Smooth muscle cell (in vitro differentiated cells): Measurements from ENCODE around the gene MUC3A. TPM values are rescaled to one million over a fixed set of nuclear protein-coding genes. Genes with fewer than 3 reads are reported as not detected.
"Not testable (repeated sequence)": the region's sequence is repeated elsewhere in the genome, so short reads cannot be mapped to it uniquely, and the experiment has no call there.

Experiments
- DNase-seq: peaks from one replicate; lab custom pipeline; 2025; ENCODE audit not compliant: unreplicated experiment; lab: John Stamatoyannopoulos, UW
- H2AFZ ChIP-seq: fragments of 200-600 bp; sonication (generic); 2 replicates; pipeline ENCODE4 v1.6.0; 2016; ENCODE audit warnings: antibody characterized with exemption, low read depth, mild to moderate bottlenecking
- H3F3A ChIP-seq: fragments of 200-600 bp; sonication (generic); 2 replicates; pipeline ENCODE4 v1.6.0; 2017; ENCODE audit warnings: antibody characterized with exemption, low read depth
- H3K27ac ChIP-seq: fragments of 200-600 bp; sonication (generic); 2 replicates; pipeline ENCODE4 v1.5.1; 2016; ENCODE audit warnings: low read depth, mild to moderate bottlenecking
- H3K27me3 ChIP-seq: fragments of 200-600 bp; sonication (generic); 2 replicates; pipeline ENCODE4 v1.6.1; 2016; ENCODE audit warnings: low read depth, mild to moderate bottlenecking
- H3K36me3 ChIP-seq: fragments of 200-600 bp; sonication (generic); 2 replicates; pipeline ENCODE4 v1.5.1; 2016; ENCODE audit warnings: low read depth
- H3K4me1 ChIP-seq: fragments of 200-600 bp; sonication (generic); 2 replicates; pipeline ENCODE4 v1.5.1; 2016; ENCODE audit warnings: low read depth
- H3K4me2 ChIP-seq: fragments of 200-600 bp; sonication (generic); 2 replicates; pipeline ENCODE4 v1.6.0; 2016; ENCODE audit warnings: mild to moderate bottlenecking
- H3K4me3 ChIP-seq: fragments of 200-600 bp; sonication (generic); 2 replicates; pipeline ENCODE4 v1.5.1; 2016; ENCODE audit warnings: mild to moderate bottlenecking
- H3K79me2 ChIP-seq: fragments of 200-600 bp; sonication (generic); 2 replicates; pipeline ENCODE4 v1.6.0; 2016; ENCODE audit warnings: low read depth, mild to moderate bottlenecking
- H3K9ac ChIP-seq: fragments of 200-600 bp; sonication (generic); 2 replicates; pipeline ENCODE4 v1.6.0; 2016; ENCODE audit warnings: low read depth
- H3K9me3 ChIP-seq: fragments of 200-600 bp; sonication (generic); replicated peaks from 2 replicates; pipeline ENCODE4 v1.5.1; 2016; ENCODE audit warnings: low read depth
- H4K20me1 ChIP-seq: fragments of 200-600 bp; sonication (generic); 2 replicates; pipeline ENCODE4 v1.6.0; 2016; ENCODE audit warnings: low read depth
- WGBS: methylation state at CpG from one replicate; pipeline ENCODE4 v1.1.7; 2016; ENCODE audit warnings: low lambda C conversion rate; 5-methylcytosine and 5-hydroxymethylcytosine counted together
- polyA plus RNA-seq: library from polyadenylated mRNA; unstranded; fragments of >200 nt; fragmentation: Nextera tagmentation; extraction: Ambion mirVana; gene quantifications from 2 replicates; pipeline ENCODE4 v1.2.1, GENCODE V29; 2016
- total RNA-seq: library from RNA; depleted of rRNA; stranded (reverse); fragments of >200 nt; gene quantifications from 2 replicates; pipeline ENCODE4 v1.2.3, GENCODE V29; 2014
- TF ChIP-seq, protein P1 (sequence below): fragments of 200-600 bp; sonication (generic); IDR thresholded peaks from 2 replicates; pipeline ENCODE4 v1.5.1; 2017; ENCODE audit warnings: borderline replicate concordance, mild to moderate bottlenecking, antibody characterized with exemption; ENCODE audit not compliant: insufficient read depth, poor library complexity, severe bottlenecking

The MUC3A gene
- total and polyA plus RNA-seq, 2 experiments from 2014 or later, result not detected

DNA sequence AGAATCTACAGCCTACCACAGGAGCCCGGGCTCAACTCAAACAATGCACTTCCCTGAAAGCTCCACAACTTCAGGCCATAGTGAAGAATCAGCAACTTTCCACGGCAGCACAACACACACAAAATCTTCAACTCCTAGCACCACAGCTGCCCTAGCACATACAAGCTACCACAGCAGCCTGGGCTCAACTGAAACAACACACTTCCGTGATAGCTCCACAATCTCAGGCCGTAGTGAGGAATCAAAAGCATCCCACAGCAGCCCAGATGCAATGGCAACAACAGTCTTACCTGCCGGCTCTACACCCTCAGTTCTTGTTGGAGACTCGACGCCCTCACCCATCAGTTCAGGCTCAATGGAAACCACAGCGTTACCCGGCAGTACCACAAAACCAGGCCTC lies 42.3 kb downstream of the MUC3A start:
- 96% methylated on average over 9 of the region's 9 CpGs for WGBS

DNA sequence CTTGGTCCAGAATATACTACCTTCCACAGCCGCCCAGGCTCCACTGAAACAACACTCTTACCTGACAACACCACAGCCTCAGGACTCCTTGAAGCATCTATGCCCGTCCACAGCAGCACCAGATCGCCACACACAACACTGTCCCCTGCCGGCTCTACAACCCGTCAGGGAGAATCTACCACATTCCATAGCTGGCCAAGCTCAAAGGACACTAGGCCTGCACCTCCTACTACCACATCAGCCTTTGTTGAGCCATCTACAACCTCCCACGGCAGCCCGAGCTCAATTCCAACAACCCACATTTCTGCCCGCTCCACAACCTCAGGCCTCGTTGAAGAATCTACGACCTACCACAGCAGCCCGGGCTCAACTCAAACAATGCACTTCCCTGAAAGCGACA lies 42.9 kb downstream of the MUC3A start:
- not testable (repeated sequence) for H3K4me1 ChIP-seq, H3F3A ChIP-seq, H3K4me3 ChIP-seq, H3K4me2 ChIP-seq, H3K79me2 ChIP-seq, H3K9me3 ChIP-seq, H3K36me3 ChIP-seq, H2AFZ ChIP-seq, H3K27me3 ChIP-seq, DNase-seq, H4K20me1 ChIP-seq, H3K27ac ChIP-seq, H3K9ac ChIP-seq
- WGBS, result 90% methylated on average over 12 of the region's 12 CpGs

More for the DNA sequence above, 42.3 kb downstream of the MUC3A start:
- H3K36me3 ChIP-seq, result no peaks in the 10 kb centered on the region
- no peak overlapping the region for H3K9ac ChIP-seq
- H3K4me2 ChIP-seq, result no peak overlapping the region
- no peak overlapping the region for H3K27ac ChIP-seq
- no peaks in the 10 kb centered on the region for H4K20me1 ChIP-seq
- H3K4me1 ChIP-seq, result no peaks in the 10 kb centered on the region
- no peaks in the 10 kb centered on the region for H3F3A ChIP-seq
- H3K4me3 ChIP-seq, result no peak overlapping the region
- TF ChIP-seq, protein P1, sequence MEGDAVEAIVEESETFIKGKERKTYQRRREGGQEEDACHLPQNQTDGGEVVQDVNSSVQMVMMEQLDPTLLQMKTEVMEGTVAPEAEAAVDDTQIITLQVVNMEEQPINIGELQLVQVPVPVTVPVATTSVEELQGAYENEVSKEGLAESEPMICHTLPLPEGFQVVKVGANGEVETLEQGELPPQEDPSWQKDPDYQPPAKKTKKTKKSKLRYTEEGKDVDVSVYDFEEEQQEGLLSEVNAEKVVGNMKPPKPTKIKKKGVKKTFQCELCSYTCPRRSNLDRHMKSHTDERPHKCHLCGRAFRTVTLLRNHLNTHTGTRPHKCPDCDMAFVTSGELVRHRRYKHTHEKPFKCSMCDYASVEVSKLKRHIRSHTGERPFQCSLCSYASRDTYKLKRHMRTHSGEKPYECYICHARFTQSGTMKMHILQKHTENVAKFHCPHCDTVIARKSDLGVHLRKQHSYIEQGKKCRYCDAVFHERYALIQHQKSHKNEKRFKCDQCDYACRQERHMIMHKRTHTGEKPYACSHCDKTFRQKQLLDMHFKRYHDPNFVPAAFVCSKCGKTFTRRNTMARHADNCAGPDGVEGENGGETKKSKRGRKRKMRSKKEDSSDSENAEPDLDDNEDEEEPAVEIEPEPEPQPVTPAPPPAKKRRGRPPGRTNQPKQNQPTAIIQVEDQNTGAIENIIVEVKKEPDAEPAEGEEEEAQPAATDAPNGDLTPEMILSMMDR, result no peak
- no peak for DNase-seq
- H2AFZ ChIP-seq, result no peak overlapping the region
- no peaks in the 10 kb centered on the region for H3K9me3 ChIP-seq
- no peaks in the 10 kb centered on the region for H3K27me3 ChIP-seq
- no peaks in the 10 kb centered on the region for H3K79me2 ChIP-seq

DNA sequence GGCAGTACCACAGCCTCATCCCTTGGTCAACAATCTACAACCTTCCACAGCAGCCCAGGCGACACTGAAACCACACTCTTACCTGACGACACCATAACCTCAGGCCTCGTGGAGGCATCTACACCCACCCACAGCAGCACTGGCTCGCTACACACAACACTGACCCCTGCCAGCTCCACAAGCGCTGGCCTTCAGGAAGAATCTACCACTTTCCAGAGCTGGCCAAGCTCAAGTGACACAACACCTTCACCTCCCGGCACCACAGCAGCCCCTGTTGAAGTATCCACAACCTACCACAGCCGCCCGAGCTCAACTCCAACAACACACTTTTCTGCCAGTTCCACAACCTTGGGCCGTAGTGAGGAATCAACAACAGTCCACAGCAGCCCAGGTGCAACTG lies 45.3 kb downstream of the MUC3A start:
- not testable (repeated sequence) for H3F3A ChIP-seq, H3K36me3 ChIP-seq, H3K4me1 ChIP-seq, H3K4me3 ChIP-seq, H4K20me1 ChIP-seq, DNase-seq, H2AFZ ChIP-seq, H3K27ac ChIP-seq, H3K9ac ChIP-seq, H3K4me2 ChIP-seq, H3K79me2 ChIP-seq, H3K9me3 ChIP-seq, H3K27me3 ChIP-seq
- no CpG with 5 or more reads among the region's 9 CpGs for WGBS

DNA sequence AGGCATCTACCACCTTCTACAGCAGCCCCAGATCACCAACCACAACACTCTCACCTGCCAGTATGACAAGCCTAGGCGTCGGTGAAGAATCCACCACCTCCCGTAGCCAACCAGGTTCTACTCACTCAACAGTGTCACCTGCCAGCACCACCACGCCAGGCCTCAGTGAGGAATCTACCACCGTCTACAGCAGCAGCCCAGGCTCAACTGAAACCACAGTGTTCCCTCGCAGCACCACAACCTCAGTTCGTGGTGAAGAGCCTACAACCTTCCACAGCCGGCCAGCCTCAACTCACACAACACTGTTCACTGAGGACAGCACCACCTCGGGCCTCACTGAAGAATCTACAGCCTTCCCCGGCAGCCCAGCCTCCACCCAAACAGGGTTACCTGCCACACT lies 49.2 kb downstream of the MUC3A start:
- H3K4me2 ChIP-seq, H2AFZ ChIP-seq, H3K36me3 ChIP-seq, H3K9ac ChIP-seq, H3K79me2 ChIP-seq, DNase-seq, H3K4me3 ChIP-seq, H3K27ac ChIP-seq, H3F3A ChIP-seq, H3K9me3 ChIP-seq, H3K27me3 ChIP-seq, H4K20me1 ChIP-seq, H3K4me1 ChIP-seq: not testable (repeated sequence)
- 92% methylated on average over 7 of the region's 10 CpGs for WGBS

DNA sequence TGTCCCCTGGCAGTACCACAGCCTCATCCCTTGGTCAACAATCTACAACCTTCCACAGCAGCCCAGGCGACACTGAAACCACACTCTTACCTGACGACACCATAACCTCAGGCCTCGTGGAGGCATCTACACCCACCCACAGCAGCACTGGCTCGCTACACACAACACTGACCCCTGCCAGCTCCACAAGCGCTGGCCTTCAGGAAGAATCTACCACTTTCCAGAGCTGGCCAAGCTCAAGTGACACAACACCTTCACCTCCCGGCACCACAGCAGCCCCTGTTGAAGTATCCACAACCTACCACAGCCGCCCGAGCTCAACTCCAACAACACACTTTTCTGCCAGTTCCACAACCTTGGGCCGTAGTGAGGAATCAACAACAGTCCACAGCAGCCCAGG lies 50.0 kb downstream of the MUC3A start:
- H3K9me3 ChIP-seq, H4K20me1 ChIP-seq, H3K27ac ChIP-seq, H3K27me3 ChIP-seq, H2AFZ ChIP-seq, H3K4me2 ChIP-seq, H3F3A ChIP-seq, DNase-seq, H3K4me3 ChIP-seq, H3K79me2 ChIP-seq, H3K9ac ChIP-seq, H3K36me3 ChIP-seq, H3K4me1 ChIP-seq: not testable (repeated sequence)
- 60% methylated on average over 1 of the region's 9 CpGs for WGBS

- H3K27me3 ChIP-seq, H3K36me3 ChIP-seq, H3K4me3 ChIP-seq, DNase-seq, H3K9ac ChIP-seq, H3F3A ChIP-seq, H3K27ac ChIP-seq, H3K4me1 ChIP-seq, H3K9me3 ChIP-seq, H2AFZ ChIP-seq, H3K4me2 ChIP-seq, H3K79me2 ChIP-seq, H4K20me1 ChIP-seq: not testable (repeated sequence)
- WGBS, result 91% methylated on average over 10 of the region's 10 CpGs
These were observed 50.7 kb downstream of the MUC3A start for GRCh38 chr7:101000025-101000424.

- not testable (repeated sequence) for H3K36me3 ChIP-seq, H3K27me3 ChIP-seq, H3K9me3 ChIP-seq, H3K27ac ChIP-seq, H3K79me2 ChIP-seq, H3K9ac ChIP-seq, DNase-seq, H3K4me2 ChIP-seq, H4K20me1 ChIP-seq, H3F3A ChIP-seq, H3K4me3 ChIP-seq, H3K4me1 ChIP-seq, H2AFZ ChIP-seq
- WGBS, result 95% methylated on average over 5 of the region's 8 CpGs
These were observed 53.0 kb downstream of the MUC3A start for GRCh38 chr7:101002333-101002732.

- DNase-seq, H3K4me1 ChIP-seq, H2AFZ ChIP-seq, H4K20me1 ChIP-seq, H3K4me2 ChIP-seq, H3F3A ChIP-seq, H3K79me2 ChIP-seq, H3K9ac ChIP-seq, H3K27ac ChIP-seq, H3K27me3 ChIP-seq, H3K9me3 ChIP-seq, H3K36me3 ChIP-seq, H3K4me3 ChIP-seq: not testable (repeated sequence)
- WGBS, result 89% methylated on average over 2 of the region's 2 CpGs
These were observed 58.0 kb downstream of the MUC3A start for GRCh38 chr7:101007361-101007760.
